ENCODE measurements around the gene TNFRSF14.

DNA sequence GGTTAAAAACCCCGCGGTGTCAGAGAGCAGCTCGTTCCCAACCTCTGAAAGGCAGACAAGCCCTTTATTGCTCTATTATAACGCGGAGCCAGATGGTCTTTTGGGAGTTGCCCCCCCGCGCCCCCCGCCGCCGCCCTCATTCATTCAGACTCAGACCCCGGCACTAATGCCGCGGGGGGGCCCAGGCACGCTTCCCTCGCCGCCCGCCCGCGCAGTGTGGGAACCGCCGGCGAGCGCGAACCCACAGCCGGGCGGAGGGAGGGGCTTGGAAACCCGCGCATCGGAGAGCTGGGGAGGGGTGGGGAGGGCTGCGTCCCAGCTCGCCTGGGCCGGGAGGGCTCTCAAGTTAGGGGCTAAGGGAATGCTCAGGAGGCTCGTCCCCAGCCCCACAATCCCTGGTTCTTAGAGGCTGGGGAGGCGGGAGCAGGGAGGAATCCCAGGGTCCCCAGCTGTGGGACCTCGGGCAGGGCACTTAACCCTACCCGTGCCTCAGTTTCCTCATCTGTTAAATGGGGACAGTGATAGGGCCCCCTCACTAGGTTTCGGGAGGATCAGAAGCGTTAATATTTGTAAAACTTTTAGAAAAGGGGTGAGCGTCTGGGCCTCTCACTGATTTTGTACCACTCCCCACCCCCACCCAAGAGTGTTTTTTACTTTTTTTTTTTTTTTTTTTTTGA is 15.2 kb upstream of the TNFRSF14 start:
- no peak for TF ChIP-seq CTCF (conservative IDR thresholded peaks at IDR 0.05; ENCODE audit: low read depth, low read length)
- no peak for TF ChIP-seq EZH2 (IDR thresholded peaks at IDR 0.05; ENCODE audit: low read length, unreplicated experiment)
- no peak for TF ChIP-seq EZH2phosphoT487 (IDR thresholded peaks at IDR 0.05; ENCODE audit: borderline replicate concordance, low read length)

Data from PC-3 (cell line).